GM19351 (cell line): ENCODE measurements around the gene TRAF3.

Experiments used
- ATAC-seq: cut with Tn5 transposase; IDR thresholded peaks from one replicate; pipeline ENCODE4 v1.9.1; 2021; ENCODE audit warnings: mild to moderate bottlenecking, moderate library complexity; ENCODE audit not compliant: unreplicated experiment

TRAF3 gene

GRCh38 chr14:102777711-102778337 is 575 bp downstream of the TRAF3 start:
- ATAC-seq: peak; percentile 16

- no peak for ATAC-seq
These were observed 1.3 kb downstream of the TRAF3 start for GRCh38 chr14:102778338-102779083.

GRCh38 chr14:102779084-102779462 is 1.8 kb downstream of the TRAF3 start:
- ATAC-seq: no peak

- ATAC-seq: no peak
These were observed 2.5 kb downstream of the TRAF3 start for GRCh38 chr14:102779574-102780315.

- ATAC-seq: no peak
These were observed 3.8 kb downstream of the TRAF3 start for GRCh38 chr14:102781063-102781462.

- ATAC-seq: no peak
These were observed 5.7 kb downstream of the TRAF3 start for GRCh38 chr14:102782974-102783373.

GRCh38 chr14:102784892-102785594 is 7.8 kb downstream of the TRAF3 start:
- ATAC-seq: peak; percentile 61

- ATAC-seq: peak; percentile 16
These were observed 8.3 kb downstream of the TRAF3 start for GRCh38 chr14:102785595-102785963.

- no peak for ATAC-seq
These were observed 9.5 kb downstream of the TRAF3 start for GRCh38 chr14:102786768-102787167.

GRCh38 chr14:102789349-102789748 is 12.1 kb downstream of the TRAF3 start:
- ATAC-seq: no peak

GRCh38 chr14:102793531-102794328 is 16.5 kb downstream of the TRAF3 start:
- ATAC-seq: no peak

- ATAC-seq: peak; percentile 50
These were observed 18.0 kb downstream of the TRAF3 start for GRCh38 chr14:102795060-102795925.

GRCh38 chr14:102796661-102797190 is 19.5 kb downstream of the TRAF3 start:
- ATAC-seq: no peak

GRCh38 chr14:102798926-102799325 is 21.7 kb downstream of the TRAF3 start:
- peak; percentile 63 for ATAC-seq

GRCh38 chr14:102799684-102800562 is 22.7 kb downstream of the TRAF3 start:
- no peak for ATAC-seq

- no peak for ATAC-seq
These were observed 25.7 kb downstream of the TRAF3 start for GRCh38 chr14:102802834-102803523.

- ATAC-seq: no peak
These were observed 27.6 kb downstream of the TRAF3 start for GRCh38 chr14:102804858-102805257.
